Measurements from ENCODE around the gene PRMT7. TPM values are rescaled to one million over a fixed set of nuclear protein-coding genes. Genes with fewer than 3 reads are reported as not detected.

Gene PRMT7
- total RNA-seq, 1 donor from 2014 or later = 25.6 TPM

DNA sequence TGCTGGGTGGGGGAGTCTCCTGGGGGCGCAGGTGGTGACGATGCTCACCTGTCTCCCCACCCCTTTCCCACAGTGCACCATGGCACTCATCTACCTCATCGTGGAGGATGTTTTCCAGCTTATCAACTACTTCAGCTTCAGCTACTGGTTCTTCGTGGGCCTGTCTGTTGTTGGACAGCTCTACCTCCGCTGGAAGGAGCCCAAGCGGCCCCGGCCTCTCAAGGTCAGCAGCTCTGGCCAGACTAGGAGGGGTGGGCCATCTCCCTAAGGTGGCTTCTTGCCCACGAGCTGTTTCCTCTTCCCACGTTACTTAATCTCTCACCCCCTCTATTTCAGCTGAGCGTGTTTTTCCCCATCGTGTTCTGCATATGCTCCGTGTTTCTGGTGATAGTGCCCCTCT is 14.5 kb upstream of the PRMT7 start:
- TF ChIP-seq, protein P1, sequence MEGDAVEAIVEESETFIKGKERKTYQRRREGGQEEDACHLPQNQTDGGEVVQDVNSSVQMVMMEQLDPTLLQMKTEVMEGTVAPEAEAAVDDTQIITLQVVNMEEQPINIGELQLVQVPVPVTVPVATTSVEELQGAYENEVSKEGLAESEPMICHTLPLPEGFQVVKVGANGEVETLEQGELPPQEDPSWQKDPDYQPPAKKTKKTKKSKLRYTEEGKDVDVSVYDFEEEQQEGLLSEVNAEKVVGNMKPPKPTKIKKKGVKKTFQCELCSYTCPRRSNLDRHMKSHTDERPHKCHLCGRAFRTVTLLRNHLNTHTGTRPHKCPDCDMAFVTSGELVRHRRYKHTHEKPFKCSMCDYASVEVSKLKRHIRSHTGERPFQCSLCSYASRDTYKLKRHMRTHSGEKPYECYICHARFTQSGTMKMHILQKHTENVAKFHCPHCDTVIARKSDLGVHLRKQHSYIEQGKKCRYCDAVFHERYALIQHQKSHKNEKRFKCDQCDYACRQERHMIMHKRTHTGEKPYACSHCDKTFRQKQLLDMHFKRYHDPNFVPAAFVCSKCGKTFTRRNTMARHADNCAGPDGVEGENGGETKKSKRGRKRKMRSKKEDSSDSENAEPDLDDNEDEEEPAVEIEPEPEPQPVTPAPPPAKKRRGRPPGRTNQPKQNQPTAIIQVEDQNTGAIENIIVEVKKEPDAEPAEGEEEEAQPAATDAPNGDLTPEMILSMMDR (IDR thresholded peaks at IDR 0.05; ENCODE audit: borderline replicate concordance) = no peak
- H3K36me3 ChIP-seq = peaks cover 95% of the 10 kb centered on the region
- peaks cover 69% of the 10 kb centered on the region for H3K4me1 ChIP-seq
- peak overlapping the region; percentile 73 for H3K27ac ChIP-seq (replicated peaks)
- no peaks in the 10 kb centered on the region for H3K27me3 ChIP-seq (ENCODE audit: low read depth)
- no peak overlapping the region for H3K4me3 ChIP-seq
- intact Hi-C loops (cut with micrococcal nuclease) = no loop called here
- DNase-seq = peak; percentile 47
- no peaks in the 10 kb centered on the region for H3K9me3 ChIP-seq (replicated peaks)

DNA sequence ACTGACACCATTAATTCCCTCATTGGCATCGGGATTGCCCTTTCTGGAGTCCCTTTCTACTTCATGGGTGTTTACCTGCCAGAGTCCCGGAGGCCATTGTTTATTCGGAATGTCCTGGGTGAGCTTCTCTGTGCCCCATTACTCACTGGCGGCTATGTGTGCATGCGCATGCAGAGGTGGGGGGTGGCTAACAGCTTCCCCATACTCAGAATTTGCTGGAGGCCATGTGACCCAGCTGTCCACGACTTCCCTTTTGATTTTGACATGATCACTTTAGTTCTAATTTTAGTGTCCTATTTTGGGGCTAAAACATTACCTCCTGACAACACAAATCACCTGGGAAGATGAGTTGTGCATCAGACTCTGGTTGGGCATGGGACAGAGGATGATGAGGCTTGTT is 14.1 kb upstream of the PRMT7 start:
- Histone ChIP-seq H3K9me3 (replicated peaks) (no peaks in the 10 kb centered on the region), H3K4me1 (peaks cover 67% of the 10 kb centered on the region), H3K36me3 (peaks cover 96% of the 10 kb centered on the region), H3K27me3 (ENCODE audit: low read depth) (no peaks in the 10 kb centered on the region), H3K27ac (replicated peaks) (peak overlapping the region; percentile 73), H3K4me3 (no peak overlapping the region)
- intact Hi-C loops (cut with micrococcal nuclease) = no loop called here
- TF ChIP-seq, protein P1 (IDR thresholded peaks at IDR 0.05; ENCODE audit: borderline replicate concordance) = no peak
- DNase-seq = no peak

DNA sequence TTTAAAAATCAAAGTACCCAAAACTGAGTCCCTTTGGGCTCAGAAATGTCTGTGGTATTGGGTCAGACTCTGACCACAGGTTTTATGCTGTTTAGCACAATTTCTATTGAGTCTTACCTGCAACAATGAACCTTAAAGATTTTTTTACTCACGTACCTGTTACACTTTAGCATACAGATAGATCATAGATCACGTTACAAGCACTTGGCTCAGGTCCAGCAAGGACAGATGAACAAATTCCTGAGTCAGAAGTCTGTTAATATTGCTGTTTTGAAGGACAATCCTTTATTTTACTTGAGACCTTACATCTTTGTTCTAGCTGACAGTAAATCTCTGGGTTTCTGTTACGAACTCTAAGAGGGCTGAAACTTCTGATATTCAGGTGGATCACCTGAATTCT is 12.9 kb upstream of the PRMT7 start:
- peaks cover 96% of the 10 kb centered on the region for H3K36me3 ChIP-seq
- H3K4me1 ChIP-seq = peaks cover 63% of the 10 kb centered on the region
- no peak overlapping the region for H3K4me3 ChIP-seq
- no peak for DNase-seq
- intact Hi-C loops (cut with micrococcal nuclease) = no loop called here
- peak overlapping the region; percentile 73 for H3K27ac ChIP-seq (replicated peaks)
- no peaks in the 10 kb centered on the region for H3K27me3 ChIP-seq (ENCODE audit: low read depth)
- no peaks in the 10 kb centered on the region for H3K9me3 ChIP-seq (replicated peaks)
- TF ChIP-seq, protein P1 (IDR thresholded peaks at IDR 0.05; ENCODE audit: borderline replicate concordance) = no peak

DNA sequence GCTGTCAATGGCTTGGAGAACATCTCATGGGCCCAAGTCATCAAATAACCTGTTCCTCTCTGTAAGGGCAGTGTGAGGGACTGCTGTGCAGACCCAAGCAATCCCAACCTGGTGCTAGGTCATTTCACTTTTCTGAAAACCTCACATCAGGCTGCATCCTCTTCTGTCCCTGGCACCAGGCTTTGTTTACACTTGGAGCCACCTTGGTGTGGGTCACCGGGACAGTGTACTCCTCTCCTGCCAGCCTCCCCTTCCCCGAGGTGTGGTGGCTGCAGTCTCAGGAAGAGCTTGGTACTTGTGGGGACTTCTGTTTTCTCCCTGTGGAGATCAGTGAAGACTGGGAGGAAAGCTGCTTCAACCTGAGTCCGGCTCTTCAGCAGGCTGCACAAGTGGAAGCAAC is 12.5 kb upstream of the PRMT7 start:
- Histone ChIP-seq H3K36me3 (peaks cover 96% of the 10 kb centered on the region), H3K27me3 (ENCODE audit: low read depth) (no peaks in the 10 kb centered on the region), H3K27ac (replicated peaks) (peak overlapping the region; percentile 73), H3K4me1 (peaks cover 63% of the 10 kb centered on the region), H3K4me3 (no peak overlapping the region), H3K9me3 (replicated peaks) (no peaks in the 10 kb centered on the region)
- intact Hi-C loops (cut with micrococcal nuclease) = no loop called here
- DNase-seq = no peak
- TF ChIP-seq, protein P1 (IDR thresholded peaks at IDR 0.05; ENCODE audit: borderline replicate concordance) = no peak

DNA sequence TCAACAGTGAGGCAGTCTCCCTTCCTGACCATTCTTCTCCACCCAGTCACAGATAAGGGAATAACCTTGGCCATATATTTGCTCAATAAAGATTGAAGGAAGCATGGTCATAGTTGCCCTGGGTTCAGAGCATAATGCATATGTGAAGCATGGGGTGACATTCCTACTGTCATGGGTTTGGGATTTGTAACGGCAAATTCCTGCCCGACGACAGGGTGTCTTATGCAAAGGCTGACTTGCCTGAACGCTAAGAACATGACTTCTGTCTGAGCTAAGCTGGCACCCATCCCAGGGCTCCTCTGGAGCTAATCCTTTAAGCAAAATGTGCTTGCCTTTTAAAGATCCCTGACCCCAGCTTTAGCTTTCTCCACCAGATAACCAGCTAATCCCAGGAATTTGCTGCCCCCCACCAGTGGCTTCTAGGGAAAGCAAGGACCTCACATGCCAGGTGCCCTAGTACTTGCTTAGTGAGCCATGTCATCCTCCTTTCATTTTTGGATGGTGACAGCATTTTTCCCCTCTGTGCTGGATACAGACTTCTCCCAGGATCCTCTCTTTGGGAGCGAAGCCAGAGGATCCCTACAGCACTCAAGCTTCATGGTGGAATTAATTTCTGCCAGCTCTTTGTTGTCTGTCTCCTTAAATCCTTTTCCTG is 11.8 kb upstream of the PRMT7 start:
- peak; percentile 68 for DNase-seq
- Histone ChIP-seq H3K9me3 (replicated peaks) (no peaks in the 10 kb centered on the region), H3K27me3 (ENCODE audit: low read depth) (no peaks in the 10 kb centered on the region), H3K4me3 (no peak overlapping the region), H3K4me1 (peaks cover 63% of the 10 kb centered on the region), H3K36me3 (peaks cover 97% of the 10 kb centered on the region), H3K27ac (replicated peaks) (peak overlapping the region; percentile 73)
- intact Hi-C loops (cut with micrococcal nuclease) = no loop called here
- TF ChIP-seq, protein P1 (IDR thresholded peaks at IDR 0.05; ENCODE audit: borderline replicate concordance) = no peak
